ENCODE data around the gene AKAP12. TPM values are rescaled to one million over a fixed set of nuclear protein-coding genes. Genes with fewer than 3 reads are reported as not detected.

AKAP12 gene
- total and polyA plus RNA-seq, 7 donors = 2.5 to 13.1 (median 7.5) TPM

DNA sequence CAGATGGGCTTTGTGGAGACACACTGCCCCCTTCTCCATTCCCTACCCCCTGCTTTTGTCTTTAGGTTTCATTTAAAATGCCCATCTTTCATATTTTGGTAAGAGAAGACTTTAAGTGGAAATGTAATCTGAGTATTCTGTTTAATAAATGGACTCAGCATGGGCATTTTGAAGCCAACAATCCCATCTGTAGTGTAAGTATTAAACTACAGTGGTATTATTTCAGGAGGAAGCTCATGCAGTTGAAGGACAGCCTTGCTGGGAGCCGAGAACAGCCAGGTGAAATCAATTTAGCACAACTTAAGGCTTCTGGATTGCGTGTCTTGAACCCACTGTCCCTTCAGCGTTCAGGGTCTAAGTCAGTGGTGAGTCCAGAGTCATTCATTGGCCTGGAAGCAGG is 63.5 kb downstream of the AKAP12 start:
- no peaks in the 10 kb centered on the region for H3K9me3 ChIP-seq
- WGBS, 3 donors = 83 to 85% (median 85%) methylated on average over 3 of the region's 3 CpGs
- no peak for DNase-seq
- H3K4me1 ChIP-seq = no peaks in the 10 kb centered on the region
- intact Hi-C loops (cut with DNase I) = no loop called here
- H3K4me3 ChIP-seq = no peak overlapping the region
- H3K27me3 ChIP-seq (ENCODE audit: insufficient read depth in 3 of 3, low read length in 2 of 3) = no peaks in the 10 kb centered on the region
- H3K36me3 ChIP-seq (ENCODE audit: insufficient read depth in 1 of 2, low read depth in 1 of 2) = no peaks in the 10 kb centered on the region
- TF ChIP-seq, protein P1, sequence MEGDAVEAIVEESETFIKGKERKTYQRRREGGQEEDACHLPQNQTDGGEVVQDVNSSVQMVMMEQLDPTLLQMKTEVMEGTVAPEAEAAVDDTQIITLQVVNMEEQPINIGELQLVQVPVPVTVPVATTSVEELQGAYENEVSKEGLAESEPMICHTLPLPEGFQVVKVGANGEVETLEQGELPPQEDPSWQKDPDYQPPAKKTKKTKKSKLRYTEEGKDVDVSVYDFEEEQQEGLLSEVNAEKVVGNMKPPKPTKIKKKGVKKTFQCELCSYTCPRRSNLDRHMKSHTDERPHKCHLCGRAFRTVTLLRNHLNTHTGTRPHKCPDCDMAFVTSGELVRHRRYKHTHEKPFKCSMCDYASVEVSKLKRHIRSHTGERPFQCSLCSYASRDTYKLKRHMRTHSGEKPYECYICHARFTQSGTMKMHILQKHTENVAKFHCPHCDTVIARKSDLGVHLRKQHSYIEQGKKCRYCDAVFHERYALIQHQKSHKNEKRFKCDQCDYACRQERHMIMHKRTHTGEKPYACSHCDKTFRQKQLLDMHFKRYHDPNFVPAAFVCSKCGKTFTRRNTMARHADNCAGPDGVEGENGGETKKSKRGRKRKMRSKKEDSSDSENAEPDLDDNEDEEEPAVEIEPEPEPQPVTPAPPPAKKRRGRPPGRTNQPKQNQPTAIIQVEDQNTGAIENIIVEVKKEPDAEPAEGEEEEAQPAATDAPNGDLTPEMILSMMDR (IDR thresholded peaks at IDR 0.05) = no peak
- no peak overlapping the region for H3K27ac ChIP-seq
- ATAC-seq = no peak

DNA sequence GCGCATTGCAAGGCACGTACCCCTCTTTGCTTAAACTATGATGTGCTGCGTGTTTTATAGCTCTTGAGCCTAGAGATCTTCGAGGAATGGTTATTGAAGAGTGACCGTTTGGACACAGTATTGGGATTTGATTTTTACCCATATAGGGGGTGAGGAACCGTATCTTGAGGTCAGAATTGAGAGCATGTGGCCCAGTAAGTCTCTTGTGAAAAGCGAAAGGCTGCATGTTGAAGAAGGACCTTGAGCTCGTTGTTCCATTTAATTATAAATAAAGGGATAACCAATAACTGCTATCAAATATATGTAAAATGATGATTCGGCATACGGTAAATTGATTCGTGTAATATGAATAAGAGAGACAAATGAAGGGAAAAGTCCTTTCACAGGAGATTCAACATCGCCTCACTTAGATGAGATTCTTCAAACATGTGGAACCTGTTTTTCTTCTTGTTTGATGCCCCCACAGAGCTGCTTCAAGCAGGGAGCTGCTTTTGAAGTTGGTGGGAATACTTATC is 66.6 kb downstream of the AKAP12 start:
- H3K36me3 ChIP-seq (ENCODE audit: insufficient read depth in 1 of 2, low read depth in 1 of 2) = no peaks in the 10 kb centered on the region
- no peaks in the 10 kb centered on the region for H3K27me3 ChIP-seq (ENCODE audit: insufficient read depth in 3 of 3, low read length in 2 of 3)
- TF ChIP-seq, protein P1 (IDR thresholded peaks at IDR 0.05) = no peak
- intact Hi-C loops (cut with DNase I) = no loop called here
- WGBS, 3 donors = 90 to 95% (median 90%) methylated on average over 12 of the region's 12 CpGs
- H3K9me3 ChIP-seq = no peaks in the 10 kb centered on the region
- H3K4me3 ChIP-seq = no peak overlapping the region
- DNase-seq = no peak
- ATAC-seq = no peak
- no peak overlapping the region for H3K27ac ChIP-seq
- H3K4me1 ChIP-seq = no peaks in the 10 kb centered on the region

DNA sequence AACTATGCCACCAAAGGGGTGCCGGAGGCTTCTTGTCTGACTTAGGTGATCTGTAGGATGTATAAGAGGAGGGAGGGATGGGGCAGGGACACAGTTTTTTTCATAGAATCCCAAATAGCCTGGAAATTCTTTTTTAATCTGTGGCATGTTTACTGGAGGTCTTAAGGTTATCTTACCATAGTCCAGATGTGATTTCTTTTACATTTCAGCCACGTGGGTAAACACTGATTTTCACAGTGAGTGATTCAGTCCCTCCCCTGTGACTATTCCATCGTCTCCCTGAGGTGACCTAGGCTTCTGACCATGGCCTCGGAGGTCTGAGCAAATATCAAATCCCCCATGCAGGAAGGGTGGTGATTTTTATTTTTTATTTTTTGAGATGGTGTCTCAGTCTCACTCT is 67.7 kb downstream of the AKAP12 start:
- ATAC-seq (no peak), DNase-seq (no peak)
- Histone ChIP-seq H3K9me3 (no peaks in the 10 kb centered on the region), H3K27me3 (ENCODE audit: insufficient read depth in 3 of 3, low read length in 2 of 3) (no peaks in the 10 kb centered on the region), H3K4me1 (no peaks in the 10 kb centered on the region), H3K27ac (no peak overlapping the region), H3K4me3 (no peak overlapping the region), H3K36me3 (ENCODE audit: insufficient read depth in 1 of 2, low read depth in 1 of 2) (no peaks in the 10 kb centered on the region)
- intact Hi-C loops (cut with DNase I) = no loop called here
- TF ChIP-seq, protein P1 (IDR thresholded peaks at IDR 0.05) = no peak
- WGBS, 3 donors = 63 to 86% (median 65%) methylated on average over 4 of the region's 4 CpGs

DNA sequence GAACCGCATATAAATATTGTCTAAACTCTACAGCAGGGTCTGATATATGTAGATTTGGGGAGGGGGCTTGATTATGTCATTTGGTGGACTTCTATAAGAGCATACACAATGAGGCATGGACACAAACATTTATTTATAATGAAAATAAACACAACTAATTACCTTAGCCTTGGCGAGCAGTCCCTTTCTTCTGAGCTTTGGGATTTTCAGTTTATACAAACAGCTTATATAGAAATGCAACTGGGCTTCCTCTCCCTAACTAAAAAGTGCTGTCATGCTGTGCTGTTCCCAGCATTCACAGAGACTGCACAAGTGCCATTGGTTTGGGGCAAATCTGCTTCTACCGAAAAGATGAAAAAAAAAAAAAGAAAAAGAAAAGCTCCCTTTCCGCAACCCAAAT is 69.9 kb downstream of the AKAP12 start:
- no peak for DNase-seq
- Histone ChIP-seq H3K4me3 (no peak overlapping the region), H3K36me3 (ENCODE audit: insufficient read depth in 1 of 2, low read depth in 1 of 2) (no peaks in the 10 kb centered on the region), H3K4me1 (no peaks in the 10 kb centered on the region), H3K27me3 (ENCODE audit: insufficient read depth in 3 of 3, low read length in 2 of 3) (no peaks in the 10 kb centered on the region), H3K9me3 (no peaks in the 10 kb centered on the region), H3K27ac (no peak overlapping the region)
- TF ChIP-seq, protein P1 (IDR thresholded peaks at IDR 0.05) = no peak
- no peak for ATAC-seq
- WGBS, 3 donors = 93% methylated on average over 4 of the region's 4 CpGs
- intact Hi-C loops (cut with DNase I) = no loop called here

DNA sequence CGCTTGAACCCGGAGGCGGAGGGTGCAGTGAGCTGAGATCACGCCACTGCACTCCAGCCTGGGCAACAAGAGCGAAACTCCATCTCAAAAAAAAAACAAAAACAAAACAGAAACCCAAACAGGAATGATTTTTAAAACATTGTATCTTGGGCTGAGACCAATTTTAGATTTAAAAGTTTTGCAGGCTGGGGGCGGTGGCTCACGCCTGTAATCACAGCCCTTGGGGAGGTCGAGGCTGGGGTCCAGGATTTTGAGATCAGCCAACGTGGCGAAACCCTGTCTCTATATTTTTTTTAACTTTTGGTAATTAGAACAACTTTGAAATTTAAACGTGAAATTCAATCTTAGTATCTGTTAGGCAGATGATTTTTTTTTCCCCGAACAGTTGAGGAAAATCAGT is 70.5 kb downstream of the AKAP12 start:
- WGBS, 3 donors = 77 to 88% (median 88%) methylated on average over 12 of the region's 12 CpGs
- DNase-seq (no peak), ATAC-seq (no peak)
- H3K9me3 ChIP-seq = no peaks in the 10 kb centered on the region
- intact Hi-C loops (cut with DNase I) = no loop called here
- no peaks in the 10 kb centered on the region for H3K27me3 ChIP-seq (ENCODE audit: insufficient read depth in 3 of 3, low read length in 2 of 3)
- no peak overlapping the region for H3K27ac ChIP-seq
- no peak overlapping the region for H3K4me3 ChIP-seq
- TF ChIP-seq, protein P1 (IDR thresholded peaks at IDR 0.05) = no peak
- no peaks in the 10 kb centered on the region for H3K4me1 ChIP-seq
- no peaks in the 10 kb centered on the region for H3K36me3 ChIP-seq (ENCODE audit: insufficient read depth in 1 of 2, low read depth in 1 of 2)
